GM19324 (cell line): ENCODE measurements around the gene MAP7D2.
"Not testable (repeated sequence)": the region's sequence is repeated elsewhere in the genome, so short reads cannot be mapped to it uniquely, and the experiment has no call there.

Experiments
- ATAC-seq: cut with Tn5 transposase; IDR thresholded peaks from one replicate; pipeline ENCODE4 v1.9.1; 2021; ENCODE audit warnings: mild to moderate bottlenecking, moderate library complexity; ENCODE audit not compliant: unreplicated experiment, low FRiP score

Gene MAP7D2

DNA sequence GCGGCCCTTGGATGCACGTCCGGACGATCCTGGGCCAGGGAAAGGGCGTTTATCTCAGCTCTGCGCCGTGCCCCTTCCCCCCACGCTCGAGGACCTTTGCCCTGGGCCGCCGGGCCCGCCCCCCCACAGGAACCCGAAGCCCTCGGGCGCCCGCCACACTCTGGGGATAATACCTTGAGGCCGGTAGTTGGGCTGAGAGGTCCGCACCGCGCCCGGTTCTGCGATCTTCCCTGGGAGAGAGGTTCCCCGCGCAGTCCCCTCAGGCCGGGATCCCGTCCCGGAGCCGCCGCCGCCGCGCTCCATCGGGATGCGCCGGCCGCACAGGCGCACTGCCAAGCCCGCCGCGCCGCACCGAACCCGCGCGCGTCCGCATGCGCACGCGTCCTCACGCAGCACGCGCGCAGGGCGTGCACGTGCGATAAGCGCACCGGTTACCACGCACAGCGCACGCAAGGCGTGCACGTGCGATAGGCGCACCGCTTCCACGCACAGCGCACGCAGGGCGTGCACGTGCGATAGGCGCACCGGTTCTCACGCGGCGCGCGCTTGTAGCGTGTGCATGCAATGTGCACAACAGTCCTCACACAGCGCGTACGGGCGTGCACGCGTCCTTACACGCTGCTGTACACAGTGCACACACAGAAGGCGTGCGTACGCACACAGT is at the start of gene MAP7D2:
TSS of gene MAP7D2 (minus strand) at position 331 of the 664 bp plus-strand sequence. CDS start at position 303, 28 bp downstream.
- ATAC-seq, result no peak

DNA sequence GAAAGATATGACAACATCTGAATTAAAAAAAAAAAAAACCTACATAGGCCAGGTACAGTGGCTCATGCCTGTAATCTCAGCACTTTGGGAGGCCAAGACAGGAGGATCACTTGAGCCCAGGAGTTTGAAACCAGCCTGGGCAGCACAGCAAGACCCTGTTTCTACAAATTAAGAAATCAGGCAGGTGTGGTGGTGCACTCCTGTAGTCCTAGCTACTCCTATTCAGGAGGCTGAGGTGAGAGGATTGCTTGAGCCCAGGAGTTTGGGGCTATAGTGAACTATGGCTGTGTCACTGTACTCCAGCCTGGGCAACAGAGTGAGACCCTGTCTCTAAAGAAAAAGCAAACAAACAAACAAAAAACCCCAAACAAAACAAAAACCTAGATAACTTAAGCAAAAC is 45.8 kb upstream of the MAP7D2 start:
- ATAC-seq, result not testable (repeated sequence)

DNA sequence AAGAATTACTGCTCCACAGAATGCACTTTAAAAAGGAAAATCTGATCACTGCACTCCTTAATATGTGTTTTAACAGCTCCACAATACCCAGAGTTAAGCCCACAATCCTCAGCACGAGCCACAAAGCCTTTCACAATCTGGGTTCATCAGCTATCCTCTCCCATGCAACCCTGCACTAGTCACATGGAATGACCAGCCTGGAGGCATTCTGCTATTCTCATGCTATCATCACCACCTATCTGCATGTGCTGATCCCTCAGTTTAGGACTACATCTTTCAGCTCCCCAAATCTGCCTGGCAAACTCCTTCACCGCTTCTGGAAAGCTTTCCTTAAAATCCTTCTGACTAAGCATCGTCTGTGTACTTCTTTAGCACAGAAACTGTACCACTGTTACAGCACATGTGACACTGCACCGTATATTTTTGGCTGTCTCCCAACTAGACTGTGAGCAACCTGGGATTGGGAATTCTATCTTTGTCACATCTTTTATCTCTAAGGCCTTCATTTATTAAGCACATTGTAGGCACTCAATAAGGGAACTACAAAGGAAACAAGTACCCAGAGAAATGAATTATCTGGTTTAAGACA is 43.2 kb upstream of the MAP7D2 start:
- ATAC-seq, result no peak

DNA sequence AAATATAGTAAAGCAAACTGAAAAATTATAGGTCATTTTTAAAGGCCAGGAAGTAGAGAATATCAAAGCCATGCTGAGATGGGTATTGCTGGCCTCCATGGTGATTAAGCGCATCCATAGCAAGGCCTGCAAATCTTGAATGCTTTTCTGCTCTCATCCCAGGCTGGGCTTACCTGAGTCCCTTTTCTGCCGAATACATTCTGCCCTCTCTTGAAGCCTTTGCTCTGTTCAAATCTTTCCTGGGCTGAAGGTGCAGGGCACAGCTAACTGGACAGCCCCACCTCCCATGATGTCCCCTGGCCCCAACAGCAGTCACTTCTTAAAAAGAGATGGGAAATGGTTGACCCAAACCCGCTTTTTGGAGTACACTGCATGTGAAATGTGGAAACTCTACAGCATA is 35.0 kb upstream of the MAP7D2 start:
- no peak for ATAC-seq

DNA sequence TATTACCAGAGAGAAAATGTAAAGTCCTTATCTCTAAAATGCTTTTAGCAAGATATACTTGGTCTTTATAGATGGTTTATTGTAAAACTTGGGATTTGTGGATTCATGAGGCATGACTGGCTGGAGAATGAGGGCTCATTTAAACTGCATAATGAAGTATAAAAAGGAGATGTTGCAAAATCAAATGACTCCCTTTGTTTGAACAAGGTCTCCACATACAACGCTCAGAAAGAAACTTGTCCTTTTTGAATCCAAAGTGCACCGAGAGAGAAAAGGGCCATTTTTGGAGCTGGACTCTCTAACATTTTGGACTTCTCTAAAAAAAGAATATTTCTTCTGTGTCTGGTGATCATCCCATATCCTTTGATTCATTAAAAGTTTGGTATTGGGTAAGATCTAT is 32.6 kb upstream of the MAP7D2 start:
- no peak for ATAC-seq

DNA sequence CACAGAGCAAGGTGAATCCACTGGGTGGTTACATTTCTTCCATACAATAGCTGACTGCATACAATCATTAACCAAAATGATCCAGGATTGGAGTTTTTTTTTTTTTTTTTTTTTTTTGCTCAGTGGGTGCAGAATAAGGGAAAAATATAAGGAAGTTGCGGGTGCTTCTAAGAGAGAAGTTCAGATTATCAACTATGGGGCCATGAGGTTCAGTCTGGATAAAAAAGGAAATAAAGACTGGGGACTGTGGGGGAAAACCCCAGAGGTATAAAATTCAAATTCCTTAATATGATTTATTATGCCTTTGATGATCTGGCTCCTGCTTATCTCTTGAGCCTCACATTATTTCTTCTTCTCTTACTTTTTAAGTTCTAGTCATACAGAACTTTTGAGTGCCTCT is 30.9 kb upstream of the MAP7D2 start:
- no peak for ATAC-seq

DNA sequence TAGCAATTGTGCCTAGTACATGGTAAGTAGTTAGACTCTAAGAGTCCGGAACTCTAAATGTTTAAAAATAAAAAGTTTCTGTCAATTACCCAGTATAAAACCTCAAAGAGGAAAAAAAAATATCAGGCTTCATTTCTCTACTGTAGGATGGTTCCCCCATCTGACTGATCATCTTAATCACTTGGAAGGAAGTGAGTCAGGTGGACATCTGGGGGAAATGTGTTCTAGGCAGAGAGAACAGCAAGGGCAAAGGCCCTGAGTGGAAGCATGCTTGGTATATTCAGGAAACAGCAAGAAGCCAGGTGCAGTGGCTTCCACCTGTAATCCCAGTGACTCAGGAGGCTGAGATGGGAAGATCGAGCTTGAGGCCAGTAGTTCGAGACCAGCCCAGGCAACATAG is 27.8 kb upstream of the MAP7D2 start:
- ATAC-seq, result no peak

DNA sequence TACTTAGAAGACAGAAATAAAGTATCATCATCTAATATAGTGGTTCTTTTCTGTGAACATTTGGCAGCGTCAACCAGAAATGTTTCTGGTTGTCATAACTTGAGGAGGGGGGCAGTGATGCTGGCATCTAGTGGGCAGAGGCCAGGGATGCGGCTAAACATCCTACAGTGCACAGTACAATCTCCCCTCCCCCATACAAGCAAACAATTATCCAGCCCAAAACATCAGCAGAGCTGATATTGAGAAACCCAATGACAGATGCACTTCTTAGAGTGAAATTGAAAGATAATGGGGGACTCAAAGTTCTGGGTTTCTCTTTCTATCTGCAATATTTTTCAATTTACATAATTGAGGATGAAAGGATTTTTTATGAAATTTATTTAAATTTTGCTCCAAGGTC is 26.9 kb upstream of the MAP7D2 start:
- no peak for ATAC-seq

DNA sequence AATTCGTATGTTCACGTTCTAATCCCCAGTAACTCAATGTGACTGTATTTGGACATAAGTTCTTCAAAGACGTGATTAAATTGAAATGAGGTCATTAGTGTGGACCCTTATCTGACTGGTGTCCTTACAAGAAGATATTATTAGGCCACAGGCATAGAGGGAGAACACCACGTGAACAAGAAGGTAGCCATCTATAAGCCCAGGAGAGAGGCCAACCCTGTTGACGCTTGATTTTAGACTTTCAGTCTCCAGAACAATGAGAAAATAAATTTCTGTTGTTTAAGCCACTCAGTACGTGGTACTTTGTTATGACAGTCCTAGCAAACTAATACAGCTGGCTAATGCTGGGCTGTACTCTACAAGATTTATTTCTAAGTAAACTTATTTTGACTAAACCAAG is 26.4 kb upstream of the MAP7D2 start:
- no peak for ATAC-seq

DNA sequence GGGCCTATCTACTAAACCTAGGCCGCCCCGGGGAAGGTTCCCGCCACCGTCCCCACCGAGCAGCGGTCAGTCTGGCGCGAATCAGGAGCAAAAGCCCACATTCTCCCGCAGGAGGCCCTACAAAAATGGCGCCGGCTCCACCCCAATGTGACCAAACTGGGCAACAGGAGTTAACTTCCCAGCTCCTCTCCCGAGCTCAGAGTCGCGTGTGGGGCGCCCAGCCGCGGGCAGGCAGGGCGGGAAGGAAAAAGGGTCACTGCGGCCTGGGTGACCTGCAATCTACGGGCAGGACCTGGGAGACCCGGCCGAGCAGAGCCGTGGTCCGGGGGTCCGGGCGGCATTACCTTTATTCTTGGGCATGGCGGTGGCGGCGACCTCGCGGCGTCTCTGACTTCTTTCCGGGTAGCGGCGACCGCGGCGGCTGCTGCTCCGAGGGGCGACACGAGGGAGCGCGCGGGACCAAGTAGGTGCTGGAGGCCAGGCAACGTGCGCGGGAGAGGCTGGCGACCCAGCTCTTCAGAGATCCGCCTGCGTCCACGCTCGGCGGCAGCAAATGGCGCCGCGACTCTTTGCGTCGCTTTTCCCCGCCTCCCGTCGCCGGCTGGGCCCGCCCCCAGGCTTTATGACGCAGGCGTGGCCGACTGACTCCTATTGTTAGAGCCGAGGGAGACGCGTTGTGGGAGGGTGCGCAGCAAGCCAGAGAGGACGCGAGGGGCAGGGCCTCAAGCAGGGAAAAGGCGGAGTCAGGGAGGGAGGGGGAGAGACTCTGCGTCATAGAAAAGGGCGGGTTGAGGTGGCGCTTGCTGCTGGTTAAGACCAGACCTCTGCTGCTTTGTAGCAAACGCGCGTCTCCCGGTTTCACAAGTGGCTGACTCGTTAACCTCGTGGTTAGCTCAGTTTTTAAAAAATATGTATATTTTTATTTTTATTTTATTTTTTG is 24.8 kb upstream of the MAP7D2 start, which contains the start of gene EIF1AX:
TSS of gene EIF1AX (minus strand) at position 558 of the 940 bp plus-strand sequence. CDS start at position 360, 198 bp downstream.
- ATAC-seq, result peak; percentile 98

DNA sequence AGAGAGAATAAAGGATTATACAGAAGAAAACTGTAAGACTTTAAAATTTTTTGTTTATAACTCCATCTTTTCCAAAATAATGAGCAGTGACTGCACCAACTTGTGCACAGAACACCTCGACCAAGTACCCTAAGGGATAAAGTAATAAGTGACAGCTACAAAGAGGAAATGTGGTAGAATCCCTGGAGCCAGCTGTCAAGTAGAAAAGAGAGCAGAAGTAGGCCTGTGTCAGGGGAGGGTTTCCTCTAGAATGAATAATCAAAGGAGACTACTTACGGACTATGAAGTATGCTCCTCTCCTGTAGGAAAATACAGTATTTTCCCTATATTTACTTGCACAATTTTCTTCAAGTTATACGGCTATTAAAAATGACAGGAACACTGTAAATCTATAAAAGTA is 23.7 kb upstream of the MAP7D2 start:
- ATAC-seq, result no peak

DNA sequence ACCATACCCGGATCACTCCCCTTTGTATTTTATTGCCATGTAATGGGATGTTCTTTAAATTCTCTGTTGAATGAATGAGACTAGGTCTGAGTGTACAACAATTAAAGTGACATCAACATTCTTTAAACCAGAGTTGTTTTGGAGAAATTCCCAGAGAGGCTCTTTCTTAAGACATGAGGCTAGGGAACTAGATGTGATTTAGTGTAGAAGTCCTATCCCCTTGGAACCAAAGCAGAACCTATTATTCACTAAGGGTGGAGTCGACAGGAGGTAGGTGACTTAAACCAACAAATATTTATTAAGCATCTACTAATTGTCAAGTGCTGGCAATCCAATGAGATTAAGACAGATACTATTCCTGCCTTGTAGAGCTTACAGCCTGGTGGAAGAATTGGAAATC is 23.3 kb upstream of the MAP7D2 start:
- no peak for ATAC-seq

DNA sequence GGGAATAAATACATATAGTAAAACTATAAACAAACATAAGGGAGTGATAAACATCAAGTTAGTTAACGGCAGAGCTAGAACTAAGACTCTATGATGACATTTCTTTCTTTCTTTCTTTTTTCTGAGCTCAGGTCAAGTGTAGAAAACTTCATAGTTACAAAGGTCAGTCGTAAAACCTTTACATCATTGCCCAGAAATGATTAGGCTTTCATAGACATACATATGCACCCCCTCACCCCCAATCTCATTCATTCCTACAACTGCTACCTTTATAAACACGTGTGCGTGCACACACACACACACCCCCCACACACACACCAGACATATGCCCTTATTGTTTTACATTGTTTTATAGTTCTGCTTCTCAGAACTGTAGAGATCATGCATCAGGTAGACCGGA is 19.2 kb upstream of the MAP7D2 start:
- no peak for ATAC-seq

DNA sequence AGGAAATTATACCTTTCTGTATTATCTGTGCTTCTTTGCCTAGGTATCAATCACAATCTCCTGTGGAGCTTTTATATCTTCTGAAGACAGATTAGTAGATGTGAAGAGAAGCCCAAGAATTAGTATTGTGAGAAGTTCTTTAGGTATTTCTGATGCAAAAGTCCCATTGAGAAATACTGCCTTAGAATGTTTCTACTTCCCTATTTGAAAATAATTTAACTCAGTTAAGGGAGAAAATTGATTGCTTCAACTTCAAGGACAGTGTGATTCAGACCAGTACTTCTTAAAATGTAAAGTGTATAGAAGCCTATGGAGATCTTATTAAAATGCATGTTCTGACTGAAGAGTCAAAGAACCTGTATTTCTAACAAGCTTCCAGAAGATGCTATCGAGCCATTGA is 16.0 kb upstream of the MAP7D2 start:
- no peak for ATAC-seq

DNA sequence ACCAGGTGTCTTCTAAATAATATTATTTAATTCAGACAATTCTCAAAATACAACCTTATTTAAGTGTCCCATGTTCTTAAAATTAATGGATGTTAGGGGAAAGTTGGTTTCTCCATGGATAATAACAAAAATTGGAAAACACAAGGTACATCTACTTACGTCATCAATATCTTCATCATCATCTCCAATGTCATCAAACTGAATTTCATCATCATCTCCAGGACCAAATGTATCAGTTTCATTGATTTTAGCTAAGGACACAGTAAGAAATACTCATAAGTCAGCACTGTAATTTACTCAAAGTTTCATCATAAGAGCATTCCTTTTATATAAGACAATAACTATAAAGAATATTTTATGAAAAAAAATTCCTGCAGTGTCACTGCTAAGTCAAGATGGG is 13.7 kb upstream of the MAP7D2 start:
- ATAC-seq, result no peak

DNA sequence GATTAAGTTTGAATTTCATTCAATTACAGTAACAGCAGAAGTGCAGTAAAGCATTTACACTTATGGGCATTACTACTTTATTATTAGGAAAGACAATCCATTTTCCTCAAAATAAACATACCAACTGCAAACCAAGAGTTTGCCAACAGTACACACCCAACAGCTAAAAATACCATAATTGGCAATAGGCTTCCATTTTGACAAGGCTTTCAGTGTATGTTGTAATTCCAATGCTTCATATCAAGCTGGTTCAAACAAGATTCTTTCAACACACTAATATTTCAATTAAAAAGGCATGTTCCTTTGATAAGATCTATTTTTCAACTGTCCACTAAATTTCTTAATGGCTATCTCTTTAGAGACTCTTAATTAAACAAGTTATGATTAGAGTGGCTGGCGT is 12.8 kb upstream of the MAP7D2 start:
- no peak for ATAC-seq

DNA sequence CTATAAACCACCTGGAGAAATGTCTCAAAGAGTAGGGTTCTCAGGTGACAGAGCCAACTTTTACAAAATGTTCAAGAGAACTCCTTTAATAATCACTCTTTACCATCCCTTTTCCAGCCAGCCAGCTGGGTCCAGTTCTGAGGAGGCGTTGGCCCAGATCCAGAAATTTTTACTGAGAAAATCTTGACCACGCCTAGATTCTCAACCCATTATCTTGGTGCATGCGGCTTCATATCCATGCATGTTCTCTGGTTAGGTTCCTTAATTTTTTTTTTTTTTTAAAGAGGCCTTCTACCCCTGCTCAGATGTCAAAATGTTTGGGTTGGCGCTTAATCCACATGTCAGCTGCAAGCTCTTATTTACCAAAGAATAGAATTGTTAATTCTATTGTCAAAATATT is 12.0 kb upstream of the MAP7D2 start:
- ATAC-seq, result no peak

DNA sequence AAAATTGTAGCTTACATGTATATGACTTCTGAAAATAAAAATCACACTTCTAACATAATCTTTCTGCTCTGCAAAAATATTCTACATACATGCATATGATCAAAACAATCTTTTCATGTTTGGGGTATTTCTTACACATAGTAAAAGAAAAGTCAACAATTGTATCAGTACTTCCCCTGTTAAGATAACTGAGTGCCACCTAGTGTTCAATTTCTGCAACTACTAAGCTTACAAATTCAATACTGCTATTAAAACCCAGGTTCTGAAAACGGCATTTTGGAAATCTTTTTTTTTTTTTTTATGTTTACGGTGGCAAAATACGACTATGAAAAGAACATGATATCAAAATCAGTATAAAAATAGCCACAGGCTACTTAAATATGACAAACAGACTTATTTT is 10.7 kb upstream of the MAP7D2 start:
- not testable (repeated sequence) for ATAC-seq

DNA sequence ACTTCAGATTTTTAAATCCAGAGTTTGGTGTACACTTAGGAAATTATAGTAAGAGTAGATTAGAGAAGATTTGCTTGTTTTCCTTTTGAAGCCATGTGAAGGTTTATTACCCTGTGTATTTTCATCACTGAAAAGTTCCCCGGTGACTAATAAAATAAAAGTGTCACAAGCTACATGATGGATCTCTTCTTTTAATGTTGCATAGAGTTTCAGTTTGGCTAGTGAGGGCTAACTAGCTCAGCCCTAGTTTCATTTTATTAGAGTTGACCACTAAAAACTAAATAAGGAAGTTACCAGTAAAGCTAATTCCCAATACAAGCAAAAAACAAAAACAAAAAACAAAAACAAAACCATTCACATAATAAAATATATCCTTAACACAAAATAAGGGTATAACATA is 10.1 kb upstream of the MAP7D2 start:
- ATAC-seq, result not testable (repeated sequence)

DNA sequence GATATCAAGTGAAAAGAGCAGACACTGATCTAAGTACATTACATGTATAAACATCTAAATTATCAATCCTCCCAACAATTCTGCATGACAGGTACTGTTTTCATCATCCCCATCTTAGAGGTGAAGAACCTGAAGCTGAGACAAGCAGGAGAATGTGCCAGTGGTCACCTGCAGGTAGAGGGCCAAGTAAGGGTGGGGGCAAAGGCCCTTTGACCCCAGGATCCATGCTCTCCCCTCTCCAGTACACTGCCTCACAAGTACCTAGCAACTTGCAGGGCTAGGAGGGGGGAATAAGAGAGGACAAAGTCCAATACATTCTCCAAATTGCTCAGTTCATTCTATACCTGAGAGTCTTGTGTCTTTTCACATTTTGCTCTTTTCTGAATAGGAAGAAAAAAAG is 8.3 kb upstream of the MAP7D2 start:
- no peak for ATAC-seq

DNA sequence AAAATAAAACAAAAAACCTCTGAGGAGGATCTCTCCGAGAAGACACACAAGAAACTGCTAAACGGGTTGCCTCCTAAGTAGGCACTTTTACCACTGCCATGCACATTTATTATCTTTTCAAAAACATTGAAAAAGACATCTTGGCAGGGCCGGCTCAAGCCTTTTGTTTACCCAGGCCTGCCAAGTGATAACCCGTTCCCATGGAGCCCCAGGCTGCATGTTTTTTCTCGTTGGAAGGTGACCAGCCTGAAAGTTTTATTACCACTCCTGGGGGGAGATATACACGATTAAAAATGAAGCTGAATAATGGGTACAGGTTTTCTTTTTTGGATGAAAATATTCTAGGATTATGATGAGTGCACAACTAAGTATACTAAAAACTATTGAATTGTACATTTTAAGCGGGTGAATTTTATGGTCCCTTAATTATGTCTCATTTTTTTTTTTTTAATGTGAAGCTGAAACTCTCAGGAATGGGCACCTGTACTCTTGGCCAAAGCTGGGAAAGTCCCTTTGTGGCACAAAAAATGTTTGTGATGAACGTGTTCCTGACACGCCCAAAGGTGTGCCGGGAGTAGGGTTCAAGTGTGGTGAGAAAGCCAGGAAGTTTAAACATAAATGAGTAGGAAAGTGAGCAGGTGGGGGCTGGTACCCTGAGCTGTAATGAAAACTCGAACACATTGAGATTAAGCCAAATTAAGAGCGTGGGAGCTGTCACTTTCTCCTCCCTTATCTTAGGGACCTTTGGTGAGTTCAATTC is 1.5 kb upstream of the MAP7D2 start:
- no peak for ATAC-seq
